Lung (tissue), 12 donors: ENCODE measurements around the gene PSMG1. TPM values are rescaled to one million over a fixed set of nuclear protein-coding genes. Genes with fewer than 3 reads are reported as not detected.
"Not testable (repeated sequence)": the region's sequence is repeated elsewhere in the genome, so short reads cannot be mapped to it uniquely, and the experiment has no call there.

Experiments
- ATAC-seq: fragments of 200-7000 bp; cut with Tn5 transposase; one replicate; pipeline ENCODE4 v1.9.1; 2020; ENCODE audit warnings: moderate number of reproducible peaks; ENCODE audit not compliant: insufficient read depth, low FRiP score
- DNase-seq, 3 donors: peaks; one replicate each; pipeline ENCODE4 v3.0.0-alpha.2; 2013 to 2017
- H3K27ac ChIP-seq, 2 donors: one replicate each; pipeline ENCODE4 v1.5.1; 2013; ENCODE audit warnings: mild to moderate bottlenecking in 2 of 2, moderate library complexity in 2 of 2, control low read depth in 1 of 2, inconsistent platforms in 1 of 2, low read depth in 1 of 2, low read length in 1 of 2
- H3K27me3 ChIP-seq, 3 donors: one replicate each; pipeline ENCODE4 v1.5.1; 2013; ENCODE audit warnings: low read length in 2 of 3; ENCODE audit not compliant: control insufficient read depth in 3 of 3, insufficient read depth in 3 of 3
- H3K36me3 ChIP-seq, 4 donors: one replicate each; pipeline ENCODE4 v1.5.1; 2013; ENCODE audit warnings: low read length in 4 of 4, mild to moderate bottlenecking in 1 of 4, moderate library complexity in 1 of 4; ENCODE audit not compliant: control insufficient read depth in 4 of 4, insufficient read depth in 4 of 4
- H3K4me1 ChIP-seq, 5 donors: one replicate each; pipeline ENCODE4 v1.5.1; 2013; ENCODE audit warnings: low read length in 5 of 5, mild to moderate bottlenecking in 2 of 5, moderate library complexity in 1 of 5; ENCODE audit not compliant: control insufficient read depth in 5 of 5, insufficient read depth in 5 of 5
- H3K4me3 ChIP-seq: one replicate; pipeline ENCODE4 v1.5.1; 2013; ENCODE audit warnings: mild to moderate bottlenecking, control low read depth, moderate library complexity
- H3K9ac ChIP-seq, 2 donors: one replicate each; pipeline ENCODE4 v1.5.1; 2013; ENCODE audit warnings: low read length in 2 of 2, control low read depth in 1 of 2; ENCODE audit not compliant: insufficient read depth in 1 of 2
- H3K9me3 ChIP-seq, 4 donors: one replicate each; pipeline ENCODE4 v1.5.1; 2013; ENCODE audit warnings: low read length in 3 of 4, mild to moderate bottlenecking in 1 of 4, moderate library complexity in 1 of 4; ENCODE audit not compliant: control insufficient read depth in 4 of 4, insufficient read depth in 3 of 4
- WGBS, 2 donors: extraction: QIAGEN DNeasy Blood & Tissue Kit; methylation state at CpG; one replicate each; pipeline ENCODE4 v1.1.7; 2013; 5-methylcytosine and 5-hydroxymethylcytosine counted together
- polyA plus RNA-seq, 2 donors: library from polyadenylated mRNA; stranded (reverse); fragments of 200-250 nt; gene quantifications; one replicate each; pipeline ENCODE4 v1.2.1, GENCODE V29; 2013
- total RNA-seq, 2 donors: library from RNA; depleted of rRNA in 1 of 2; stranded (reverse); fragments of >200 nt in 1 of 2; gene quantifications; one replicate each; pipeline ENCODE4 v1.2.1, GENCODE V29; 2014 to 2021
- TF ChIP-seq, protein P1 (sequence below): IDR thresholded peaks from 2 replicates; pipeline ENCODE4 v1.5.1; 2012; ENCODE audit warnings: mild to moderate bottlenecking; ENCODE audit errors: control extremely low read depth, extremely low read depth
- donor health status: control.
- donor health status: control.
- donor health status: Bipolar disorder and iron deficiency.
- donor health status: healthy.
- donor health status: DM: yes; HTN: yes; CAD: no.

The PSMG1 gene
- total and polyA plus RNA-seq, 4 donors: 17.9 to 62.0 (median 34.5) TPM

DNA sequence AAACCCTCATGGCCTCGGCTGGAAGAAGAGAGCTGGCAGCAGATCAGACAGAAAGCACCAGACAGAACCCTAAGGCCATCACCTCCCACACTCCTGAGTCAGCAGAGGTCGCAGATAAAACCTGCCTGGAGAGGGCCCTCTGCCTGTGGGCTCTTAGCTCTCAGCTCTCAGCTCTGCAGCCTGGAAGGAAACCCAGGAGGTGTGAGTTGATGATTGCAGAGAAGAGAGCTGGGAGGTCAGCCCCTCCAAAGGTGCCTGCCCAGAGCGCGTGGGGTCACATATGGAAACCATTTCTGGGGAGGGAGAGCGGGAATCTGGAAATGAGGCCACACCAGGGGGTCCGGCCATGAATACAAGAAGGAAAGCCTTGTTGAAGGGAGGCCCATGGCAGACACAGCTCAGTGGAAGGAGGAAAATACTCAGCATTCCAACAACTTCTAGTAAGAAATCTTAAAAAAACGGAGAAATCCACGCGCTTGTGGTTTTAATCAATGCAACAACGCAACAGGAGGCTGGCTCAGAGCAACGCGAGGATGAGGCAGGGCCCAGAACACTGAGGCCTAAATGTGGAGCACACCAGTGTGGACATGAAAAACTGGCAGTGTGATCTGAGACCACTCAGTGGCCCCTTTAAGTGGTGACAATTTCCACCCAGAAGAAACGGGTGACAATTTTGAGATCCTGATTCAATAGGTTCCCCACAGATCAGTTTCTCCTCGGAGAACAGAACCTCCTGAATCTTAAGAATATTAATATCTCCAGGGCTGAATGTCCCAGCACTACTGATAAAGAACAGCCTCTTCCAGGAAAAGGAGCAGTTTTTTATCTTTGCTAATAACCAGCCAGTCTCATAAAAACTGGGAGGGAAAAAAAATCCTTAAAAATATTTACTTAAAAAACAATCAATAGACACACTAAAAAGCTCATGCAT, 45.7 kb downstream of the PSMG1 start:
- Histone ChIP-seq H3K4me1 (peaks cover 0 to 15% (median 5%) of the 10 kb centered on the region in 5 donors), H3K4me3 (no peak overlapping the region), H3K27ac (no peak overlapping the region), H3K9me3 (no peaks in the 10 kb centered on the region), H3K27me3 (no peaks in the 10 kb centered on the region), H3K36me3 (no peaks in the 10 kb centered on the region), H3K9ac (no peak overlapping the region)
- 71 to 89% methylated on average over 14 of the region's 14 CpGs for WGBS, 2 donors
- TF ChIP-seq, protein P1, sequence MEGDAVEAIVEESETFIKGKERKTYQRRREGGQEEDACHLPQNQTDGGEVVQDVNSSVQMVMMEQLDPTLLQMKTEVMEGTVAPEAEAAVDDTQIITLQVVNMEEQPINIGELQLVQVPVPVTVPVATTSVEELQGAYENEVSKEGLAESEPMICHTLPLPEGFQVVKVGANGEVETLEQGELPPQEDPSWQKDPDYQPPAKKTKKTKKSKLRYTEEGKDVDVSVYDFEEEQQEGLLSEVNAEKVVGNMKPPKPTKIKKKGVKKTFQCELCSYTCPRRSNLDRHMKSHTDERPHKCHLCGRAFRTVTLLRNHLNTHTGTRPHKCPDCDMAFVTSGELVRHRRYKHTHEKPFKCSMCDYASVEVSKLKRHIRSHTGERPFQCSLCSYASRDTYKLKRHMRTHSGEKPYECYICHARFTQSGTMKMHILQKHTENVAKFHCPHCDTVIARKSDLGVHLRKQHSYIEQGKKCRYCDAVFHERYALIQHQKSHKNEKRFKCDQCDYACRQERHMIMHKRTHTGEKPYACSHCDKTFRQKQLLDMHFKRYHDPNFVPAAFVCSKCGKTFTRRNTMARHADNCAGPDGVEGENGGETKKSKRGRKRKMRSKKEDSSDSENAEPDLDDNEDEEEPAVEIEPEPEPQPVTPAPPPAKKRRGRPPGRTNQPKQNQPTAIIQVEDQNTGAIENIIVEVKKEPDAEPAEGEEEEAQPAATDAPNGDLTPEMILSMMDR: no peak
- peak; percentile 1 for ATAC-seq
- DNase-seq: peak; percentile 45 to 52 (median 46)

DNA sequence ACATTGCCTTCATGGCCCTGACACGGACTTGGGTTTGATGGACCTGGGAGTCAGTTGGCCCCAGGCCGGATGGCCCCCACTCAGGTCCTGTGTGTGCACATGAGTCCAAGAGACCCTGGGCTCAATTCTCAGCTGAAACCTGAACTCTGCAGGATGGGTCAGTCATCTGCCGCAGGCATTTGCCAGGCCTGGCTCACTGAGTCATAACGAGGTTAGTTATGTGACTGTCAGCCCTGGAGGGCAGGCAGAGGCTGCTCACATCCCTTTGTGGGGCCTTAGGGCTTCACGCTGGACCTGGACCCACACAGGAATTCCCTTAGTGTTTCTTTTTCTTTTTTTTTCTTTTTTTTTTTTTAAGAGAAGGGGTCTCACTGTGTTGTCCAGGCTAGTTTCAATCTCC, 46.5 kb downstream of the PSMG1 start:
- 95 to 97% methylated on average over 5 of the region's 5 CpGs for WGBS, 2 donors
- ATAC-seq (no peak), DNase-seq (no peak)
- H3K9me3 ChIP-seq: no peaks in the 10 kb centered on the region
- H3K27ac ChIP-seq: no peak overlapping the region
- H3K27me3 ChIP-seq: no peaks in the 10 kb centered on the region
- TF ChIP-seq, protein P1: no peak
- H3K4me3 ChIP-seq: no peak overlapping the region
- no peaks in the 10 kb centered on the region for H3K36me3 ChIP-seq
- H3K9ac ChIP-seq: no peak overlapping the region
- peaks cover 0 to 15% (median 5%) of the 10 kb centered on the region in 5 donors for H3K4me1 ChIP-seq

DNA sequence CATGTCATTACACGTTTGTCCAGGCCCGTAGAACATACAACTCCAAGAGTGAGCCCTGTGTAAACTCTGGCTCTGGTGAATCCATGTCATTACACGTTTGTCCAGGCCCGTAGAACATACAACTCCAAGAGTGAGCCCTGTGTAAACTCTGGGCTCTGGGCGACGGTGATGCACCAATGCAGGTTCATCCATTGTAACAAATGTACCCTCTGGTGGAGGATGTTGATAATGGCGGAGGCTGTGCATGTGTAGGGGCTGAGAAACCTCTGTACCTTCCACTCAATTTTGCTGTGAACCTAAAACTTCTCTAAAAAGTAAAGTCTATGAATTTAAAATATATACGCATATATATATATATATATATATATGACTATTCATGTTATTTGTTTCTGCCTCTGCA, 47.1 kb downstream of the PSMG1 start:
- peaks cover 0 to 15% (median 5%) of the 10 kb centered on the region in 5 donors for H3K4me1 ChIP-seq
- H3K27me3 ChIP-seq, ATAC-seq, H3K9ac ChIP-seq, H3K9me3 ChIP-seq, H3K36me3 ChIP-seq, H3K4me3 ChIP-seq, H3K27ac ChIP-seq: not testable (repeated sequence)
- peak; percentile 62 to 77 (median 66) for DNase-seq
- WGBS, 2 donors: 46 to 60% methylated on average over 8 of the region's 8 CpGs

DNA sequence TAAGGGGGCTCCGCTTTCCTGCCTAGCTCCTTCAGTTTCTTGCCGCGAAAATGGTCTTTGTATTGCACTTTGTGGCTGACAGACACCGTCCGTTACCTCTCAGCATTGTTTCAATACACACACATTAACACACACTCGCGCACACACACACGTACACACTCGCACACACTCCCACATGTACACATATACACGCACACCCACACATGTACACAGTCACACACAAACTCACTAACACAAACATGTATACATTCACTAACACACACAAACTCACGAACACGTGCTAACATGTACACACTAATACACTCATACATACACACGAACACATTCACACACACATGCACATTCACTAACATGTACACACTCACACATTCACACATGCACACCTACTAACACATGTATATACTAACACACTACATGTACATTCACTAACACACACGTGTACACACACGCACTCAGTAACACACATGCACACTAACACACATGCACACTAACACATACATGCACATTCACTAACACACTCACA, 48.9 kb downstream of the PSMG1 start:
- peaks cover 0 to 6% (median 4%) of the 10 kb centered on the region in 4 donors for H3K9me3 ChIP-seq
- 90 to 93% methylated on average over 15 of the region's 15 CpGs for WGBS, 2 donors
- no peak for ATAC-seq

More for the DNA sequence above, 48.9 kb downstream of the PSMG1 start:
- H3K27ac ChIP-seq: no peak overlapping the region
- H3K4me1 ChIP-seq: peaks cover 0 to 15% (median 5%) of the 10 kb centered on the region in 5 donors
- no peaks in the 10 kb centered on the region for H3K36me3 ChIP-seq
- no peak overlapping the region for H3K9ac ChIP-seq
- DNase-seq: no peak
- no peaks in the 10 kb centered on the region for H3K27me3 ChIP-seq
- TF ChIP-seq, protein P1: no peak
- no peak overlapping the region for H3K4me3 ChIP-seq
